Amygdala (tissue), 56 donors: ENCODE data around the gene TAMALIN.
A peak's percentile ranks its signal among the peaks of the same experiment; 100 is the strongest.

ENCODE experiments used
- DNase-seq, 56 donors: peaks; one replicate each; lab custom pipeline; 2025; lab: John Stamatoyannopoulos, UW

The TAMALIN gene

DNA sequence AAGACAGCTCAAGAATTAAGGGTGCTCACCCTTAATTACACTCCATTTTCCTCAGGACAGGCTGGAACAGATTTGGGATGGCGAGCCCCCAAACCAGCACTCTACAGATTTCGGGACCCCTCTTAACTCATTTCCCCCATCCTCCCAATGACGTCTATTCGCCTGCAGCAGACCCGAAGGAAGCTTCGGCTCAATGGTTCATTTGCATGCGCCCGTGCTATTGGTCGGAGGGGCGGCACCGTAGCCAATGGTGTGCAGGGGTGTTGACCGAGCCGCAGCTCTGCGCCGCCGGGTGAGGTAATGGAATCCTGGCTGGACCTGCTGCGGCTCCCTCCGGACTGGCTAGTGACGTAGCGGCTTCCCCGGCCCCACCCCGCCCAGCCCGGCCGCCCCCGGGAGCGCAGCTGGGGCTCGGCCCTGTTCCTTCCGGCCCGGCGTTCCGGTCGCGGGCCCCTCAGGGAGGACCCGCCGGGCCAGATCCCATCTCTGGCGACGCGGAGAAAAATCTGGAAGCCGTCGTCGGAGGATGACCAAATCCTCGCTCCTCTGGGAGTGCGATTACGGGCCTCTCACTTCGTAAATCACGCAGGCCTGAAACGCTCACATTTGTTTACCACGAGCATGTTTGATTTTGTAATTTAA, 26.2 kb downstream of the TAMALIN start:
- DNase-seq = peak; percentile 46 to 99 (median 94)

DNA sequence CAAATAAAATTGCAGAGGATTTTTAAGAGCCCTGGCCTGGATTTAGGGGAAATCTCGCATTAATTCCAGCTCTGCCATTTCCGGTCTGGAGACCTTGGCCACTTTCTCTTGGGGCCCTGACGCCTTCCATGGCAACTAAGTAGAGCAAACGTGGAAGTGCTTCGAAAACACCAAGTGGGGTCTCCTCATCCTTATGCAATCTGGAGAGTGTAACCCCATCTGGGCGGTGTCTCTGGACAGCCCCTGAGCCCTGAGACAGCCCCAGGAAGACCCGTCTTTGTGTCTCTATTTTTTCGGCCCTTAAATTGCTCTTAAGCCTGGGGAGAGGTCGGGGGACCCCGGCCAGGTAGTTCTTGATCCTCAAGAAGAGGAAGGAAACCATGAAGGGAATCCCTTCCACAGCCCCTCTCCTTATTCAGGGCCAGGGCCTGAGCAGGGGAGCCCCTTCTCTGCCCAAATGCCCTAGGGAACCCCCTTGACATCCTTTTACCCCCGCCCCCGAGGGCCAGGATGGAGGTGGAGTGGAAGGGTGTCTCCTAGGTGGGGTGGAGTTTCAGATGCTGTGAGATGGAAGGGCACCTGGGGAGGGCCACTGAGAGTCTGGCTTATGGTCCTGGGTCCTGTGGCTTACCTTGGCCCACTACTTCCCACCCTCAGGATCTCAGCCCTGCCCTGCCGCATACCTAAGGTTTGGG, 26.8 kb downstream of the TAMALIN start:
- DNase-seq = no peak

DNA sequence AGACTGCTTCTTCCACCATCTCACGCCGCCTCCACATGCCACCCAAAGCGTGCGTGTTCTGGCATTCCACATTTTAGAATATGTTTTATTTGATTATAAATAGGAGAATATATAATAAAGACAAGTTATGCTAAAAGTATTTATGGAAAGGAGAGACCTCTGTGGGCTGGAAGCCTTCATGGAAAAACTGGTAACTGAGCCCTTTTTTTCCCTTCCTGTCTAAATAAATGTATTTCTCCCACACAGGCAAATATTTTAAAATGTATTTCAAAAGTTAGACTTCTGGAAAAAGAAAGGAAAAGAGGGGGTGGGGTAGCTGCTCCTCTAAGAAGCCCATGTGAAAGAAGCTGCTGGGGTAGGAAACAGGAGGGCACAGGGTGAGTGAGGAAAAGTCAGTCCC, 28.4 kb downstream of the TAMALIN start:
- no peak for DNase-seq

DNA sequence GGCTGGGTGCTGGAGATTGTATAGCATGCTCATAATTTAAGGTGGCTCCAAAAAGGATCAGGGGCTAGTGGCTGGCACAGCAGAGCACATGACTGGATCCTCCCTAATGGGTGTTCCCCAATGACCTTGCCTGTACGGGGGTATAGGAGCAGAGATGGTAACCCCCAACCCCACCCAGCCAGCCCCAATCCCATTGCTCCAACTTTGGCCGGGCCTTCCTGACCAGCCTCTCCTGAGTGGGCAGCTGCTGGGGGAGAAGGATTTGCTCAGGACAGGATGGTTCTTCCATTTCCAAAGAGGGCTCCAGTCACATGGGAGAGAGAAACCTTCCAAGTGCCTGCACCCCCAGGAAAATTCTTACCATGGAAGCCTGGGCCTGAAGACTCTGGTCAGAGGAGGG, 29.2 kb downstream of the TAMALIN start:
- DNase-seq = no peak

DNA sequence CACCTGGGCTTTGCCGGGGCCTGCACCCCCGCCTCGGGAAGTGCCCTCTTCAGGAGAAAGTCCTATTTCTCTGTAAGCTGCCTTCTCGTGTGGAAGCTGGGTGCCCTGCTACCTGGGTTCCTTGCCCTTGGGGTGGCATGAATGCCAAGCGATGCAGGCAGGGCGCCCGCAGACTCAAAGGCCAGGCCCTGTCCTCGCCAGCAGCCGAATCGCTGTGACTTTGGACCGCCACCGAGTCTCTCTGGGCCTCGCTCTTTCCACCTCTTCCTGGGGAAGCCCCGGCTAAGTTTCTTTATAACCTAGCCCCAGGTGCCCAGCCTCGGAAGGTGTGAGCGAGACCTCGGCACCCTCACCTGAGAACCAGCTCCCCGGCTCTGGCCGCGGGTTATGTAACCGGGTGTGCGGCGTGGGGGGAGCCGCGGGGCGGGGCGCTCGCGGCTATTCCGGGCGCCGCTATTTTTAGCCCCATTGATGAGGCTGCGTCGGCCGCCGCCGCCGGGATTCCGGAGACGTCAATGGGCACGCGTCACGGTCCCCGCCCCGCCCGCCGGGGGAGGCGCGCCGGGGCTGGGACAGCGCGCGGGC, 29.9 kb downstream of the TAMALIN start:
- peak in 48 of 56 donors; percentile 25 to 87 (median 67) for DNase-seq

DNA sequence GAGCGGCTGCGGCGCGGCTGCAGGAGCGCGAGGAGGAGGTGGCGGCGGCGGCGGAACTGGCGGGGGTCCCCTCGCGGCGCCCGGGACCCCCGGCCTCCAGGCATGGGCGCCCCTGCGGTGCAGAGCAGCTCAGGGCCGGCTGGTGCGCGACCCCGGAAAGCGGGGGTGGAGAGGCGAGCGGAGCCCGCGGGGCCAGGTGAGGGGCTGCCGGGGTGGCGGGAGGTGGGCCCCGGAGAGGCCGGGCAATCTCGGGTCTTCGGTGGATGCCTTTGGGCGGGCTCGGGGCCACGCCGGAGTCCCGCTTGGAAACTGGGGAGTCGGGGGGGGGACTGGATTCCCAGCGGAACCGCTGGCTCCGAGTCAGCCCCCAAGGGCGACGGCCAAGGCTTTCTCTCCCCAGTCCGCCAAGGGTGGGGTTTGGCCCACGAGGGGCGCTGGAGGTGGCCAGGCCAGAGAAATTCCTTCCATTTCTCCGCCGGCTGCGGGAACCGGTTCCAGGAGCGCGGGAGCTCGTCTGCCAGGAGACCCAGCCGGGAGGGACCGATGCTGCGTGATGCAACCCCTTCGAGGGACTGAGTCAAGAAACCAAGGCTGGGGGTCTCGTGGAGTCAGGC, 30.6 kb downstream of the TAMALIN start:
- DNase-seq = peak in 8 of 56 donors; percentile 23 to 77 (median 48)

DNA sequence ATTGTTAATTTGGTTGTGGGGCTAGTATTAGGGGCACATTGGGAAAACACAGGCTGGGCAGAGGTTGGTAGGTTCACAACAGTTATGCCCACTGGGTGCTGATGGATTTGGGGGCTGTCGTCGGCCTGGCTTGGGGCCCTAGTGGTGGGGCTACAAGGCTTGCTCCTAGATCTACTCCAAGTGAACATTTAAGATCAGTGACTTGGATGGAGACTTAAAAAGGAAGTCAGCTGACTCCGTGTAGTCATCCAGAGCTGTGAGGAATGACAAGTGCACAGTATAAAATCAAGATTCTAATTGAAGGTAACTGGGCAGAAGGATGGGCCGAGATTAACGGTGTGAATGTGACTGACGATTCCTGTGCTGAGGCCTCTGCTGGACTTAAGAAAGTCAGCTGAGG, 31.7 kb downstream of the TAMALIN start:
- no peak for DNase-seq

DNA sequence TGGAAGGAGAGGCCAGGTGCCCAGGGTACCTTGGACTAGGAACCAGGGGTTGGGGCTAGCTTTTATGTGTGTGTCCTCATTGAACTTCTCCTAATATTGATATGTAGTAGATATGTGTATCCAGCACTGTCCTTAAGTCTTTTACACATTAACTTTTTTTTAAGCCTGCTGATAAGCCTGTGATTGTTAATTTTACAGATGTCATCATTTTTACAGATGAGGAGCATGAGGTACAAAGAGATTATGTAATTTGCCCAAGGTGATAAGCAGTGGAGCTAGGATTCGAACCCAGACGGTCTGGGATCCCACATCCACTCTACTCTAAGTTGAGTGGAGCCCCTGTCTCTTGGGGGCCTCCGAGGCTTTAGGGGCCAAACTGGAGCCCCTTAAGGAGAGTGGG, 34.3 kb downstream of the TAMALIN start:
- no peak for DNase-seq

DNA sequence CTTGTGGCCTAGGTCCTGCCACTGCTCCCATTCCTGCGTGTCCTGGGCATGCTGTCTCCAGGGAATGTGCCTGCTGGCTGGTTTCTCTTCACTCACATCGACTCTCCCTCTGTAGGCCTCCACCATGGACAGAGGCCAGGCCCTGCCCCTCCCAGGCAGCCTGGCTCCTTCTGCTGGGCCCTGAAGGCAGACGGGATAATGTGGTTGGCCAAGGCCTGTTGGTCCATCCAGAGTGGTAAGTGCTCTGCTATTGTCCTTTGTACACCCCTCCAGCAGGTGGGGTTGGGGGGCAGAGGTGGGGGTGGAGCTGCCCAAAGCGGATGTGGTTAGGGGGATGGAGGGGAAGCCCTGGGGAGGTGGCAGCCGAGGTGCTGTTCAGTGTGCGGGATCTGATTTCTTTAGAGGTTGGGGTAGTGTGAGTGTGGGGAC, 35.0 kb downstream of the TAMALIN start:
- DNase-seq = peak in 7 of 56 donors; percentile 17 to 55 (median 29)

DNA sequence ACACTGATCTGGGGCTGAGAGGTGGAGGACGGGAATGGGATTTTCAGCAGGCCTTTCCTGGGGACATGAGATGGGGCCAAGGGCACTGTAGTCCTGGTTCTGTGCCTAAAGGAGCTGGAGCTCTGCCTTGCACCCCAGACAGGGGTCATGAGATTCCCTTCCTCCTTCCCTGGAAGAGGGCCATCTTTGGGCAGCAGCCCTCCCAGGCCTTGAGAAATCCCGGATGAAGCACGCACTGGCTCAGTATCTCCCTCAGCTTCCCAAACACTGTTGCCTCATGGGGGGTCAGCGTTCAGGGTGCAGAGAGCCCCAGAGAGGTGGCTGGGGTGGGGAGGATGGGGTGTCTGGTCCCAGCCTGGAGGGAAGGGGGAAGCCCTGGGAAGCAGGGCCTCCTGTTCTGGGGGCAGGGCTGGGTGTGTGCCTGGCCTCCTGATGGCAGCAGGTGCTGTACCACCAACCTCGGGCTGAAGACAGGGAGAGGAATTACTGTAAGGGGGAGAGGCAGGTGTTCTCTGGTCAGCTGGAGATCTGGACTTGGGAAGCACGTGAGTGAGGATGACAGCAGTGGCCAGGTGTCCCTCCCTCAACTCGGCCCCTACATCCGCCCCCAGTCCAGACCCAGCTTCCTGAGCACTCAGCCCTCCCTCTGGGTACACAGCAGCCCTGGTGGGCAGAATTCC, 36.1 kb downstream of the TAMALIN start:
- no peak for DNase-seq

DNA sequence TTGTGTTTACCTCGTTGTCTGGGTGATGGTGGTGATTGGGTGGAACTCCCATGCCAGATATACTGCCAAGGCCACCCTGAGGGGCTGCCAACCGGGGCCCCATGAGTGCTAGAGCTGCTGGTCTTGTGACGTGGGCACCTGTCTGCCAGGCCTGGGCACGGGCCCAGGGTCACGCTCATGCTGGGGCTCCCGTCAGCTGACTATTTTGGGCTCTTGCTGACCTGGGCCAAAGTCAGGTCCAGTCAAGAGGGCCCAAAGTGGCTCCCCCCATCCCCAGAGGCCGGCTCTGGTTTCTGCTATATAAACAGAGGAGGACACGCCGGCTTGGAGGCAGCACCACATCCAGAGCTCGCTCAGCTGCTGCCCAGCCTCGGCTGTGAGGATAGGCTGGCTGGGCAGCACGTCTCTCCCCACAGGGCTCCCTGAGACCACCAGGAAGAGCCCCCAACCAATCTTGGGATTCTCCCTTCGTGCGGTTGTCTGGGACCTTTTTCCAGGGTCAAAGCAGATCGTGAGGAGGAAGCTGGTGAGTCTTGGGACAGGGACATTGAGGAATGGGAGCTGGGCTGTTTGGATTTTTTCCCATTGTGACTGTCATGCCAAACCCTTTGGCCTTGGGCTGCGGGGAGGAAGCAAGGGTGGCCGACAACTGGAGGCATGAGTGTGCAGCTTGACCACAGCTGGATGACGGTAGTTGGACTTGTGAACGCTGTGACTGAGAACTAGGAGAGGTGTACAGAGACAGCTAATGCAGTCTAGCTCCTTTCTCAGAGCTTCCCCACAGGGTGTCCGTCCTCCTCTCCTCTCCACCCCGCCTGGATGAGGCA, 36.9 kb downstream of the TAMALIN start:
- peak in 8 of 56 donors; percentile 24 to 66 (median 33) for DNase-seq

DNA sequence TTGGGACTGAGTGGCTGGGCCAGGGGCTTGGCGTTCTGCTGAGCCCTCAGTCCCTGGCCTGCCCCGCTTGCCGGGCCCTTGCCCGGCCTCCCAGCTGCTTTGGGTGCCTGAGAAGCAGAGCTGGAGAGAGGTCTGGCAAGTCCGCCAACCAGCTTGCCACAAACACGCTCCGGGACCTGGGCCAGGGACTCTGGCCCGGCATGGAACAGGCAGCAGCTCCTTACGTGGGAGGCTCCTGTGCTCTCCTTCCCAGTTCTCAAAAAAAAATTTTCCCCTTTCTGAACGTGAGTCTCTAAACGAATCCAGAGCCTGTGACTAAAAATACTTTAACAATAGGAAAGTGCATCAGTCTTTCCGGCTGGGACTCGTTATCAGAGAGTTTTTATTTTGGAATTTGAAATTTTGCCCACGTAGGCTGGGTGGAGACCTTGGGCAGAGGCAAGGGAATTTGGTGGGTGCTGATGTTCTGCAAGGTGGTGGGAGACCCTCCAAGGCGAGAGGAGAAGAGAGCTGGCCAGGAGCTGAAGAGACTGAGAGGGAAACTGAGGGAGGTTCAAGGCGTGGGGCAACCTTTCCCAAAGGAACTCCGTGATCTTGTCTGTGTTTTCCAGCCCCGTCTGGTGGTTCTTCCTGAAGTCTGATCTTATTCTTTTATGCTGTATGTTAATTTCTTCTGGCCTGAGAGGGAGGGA, 37.7 kb downstream of the TAMALIN start:
- peak in 39 of 56 donors; percentile 12 to 89 (median 55) for DNase-seq

DNA sequence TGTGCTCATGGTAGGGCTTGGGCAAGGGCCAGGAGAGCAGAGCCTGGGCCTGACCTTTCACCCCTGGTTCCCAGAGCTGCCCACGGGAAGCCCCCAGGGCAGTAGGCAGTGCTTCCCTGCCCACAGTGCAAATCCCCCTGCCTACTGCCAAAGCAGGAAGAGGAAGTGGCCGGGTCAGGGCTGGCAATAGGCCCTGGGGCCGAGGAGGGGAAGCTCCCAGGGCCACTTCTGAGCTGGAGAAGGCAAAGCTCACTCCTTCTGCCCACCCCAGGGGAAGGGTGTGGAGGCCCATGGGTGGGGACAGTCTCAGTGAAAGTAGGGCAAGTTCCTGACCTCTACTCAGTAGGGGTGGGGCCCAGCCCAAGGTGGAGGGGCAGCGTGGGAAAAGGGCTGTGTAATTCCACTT, 39.1 kb downstream of the TAMALIN start:
- DNase-seq = peak in 5 of 56 donors; percentile 17 to 40 (median 25)

DNA sequence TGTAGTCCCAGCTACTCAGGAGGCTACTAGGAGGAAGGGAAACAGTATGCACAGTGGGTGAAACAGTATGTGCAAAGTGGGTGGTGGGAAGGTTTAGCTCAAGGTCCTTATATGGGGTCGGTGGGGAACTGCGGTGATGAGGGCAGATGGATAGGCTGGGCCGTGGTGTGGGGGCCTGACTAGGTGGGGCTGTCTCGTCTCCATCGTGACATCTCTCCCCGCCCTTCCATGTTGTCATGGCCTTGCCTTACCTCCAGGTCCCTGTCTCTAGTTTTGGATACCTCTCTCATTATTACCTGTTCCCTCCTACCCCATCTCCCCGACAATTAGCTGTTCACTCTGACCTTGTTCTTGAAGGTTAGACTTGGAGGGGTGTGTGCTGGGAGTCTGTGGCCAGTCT, 40.1 kb downstream of the TAMALIN start:
- DNase-seq = no peak

DNA sequence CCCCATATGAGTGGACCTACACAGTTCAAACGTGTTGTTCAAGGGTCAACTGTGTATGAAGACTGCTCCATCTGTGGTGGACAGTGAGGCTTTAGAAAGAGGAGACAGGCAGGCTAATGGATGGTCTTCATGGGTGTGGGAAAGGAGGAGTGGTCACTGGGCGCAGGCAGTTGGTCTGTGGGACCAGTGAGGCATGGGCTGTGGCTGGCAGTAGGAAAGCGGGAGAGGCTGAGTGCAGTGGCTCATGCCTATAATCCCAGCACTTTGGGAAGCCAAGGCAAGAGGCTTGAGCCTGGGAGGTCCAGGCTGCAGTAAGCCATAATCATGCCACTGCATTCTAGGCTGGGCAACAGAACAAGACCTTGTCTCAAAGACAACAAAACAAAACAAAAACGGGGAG, 42.5 kb downstream of the TAMALIN start:
- DNase-seq = no peak

DNA sequence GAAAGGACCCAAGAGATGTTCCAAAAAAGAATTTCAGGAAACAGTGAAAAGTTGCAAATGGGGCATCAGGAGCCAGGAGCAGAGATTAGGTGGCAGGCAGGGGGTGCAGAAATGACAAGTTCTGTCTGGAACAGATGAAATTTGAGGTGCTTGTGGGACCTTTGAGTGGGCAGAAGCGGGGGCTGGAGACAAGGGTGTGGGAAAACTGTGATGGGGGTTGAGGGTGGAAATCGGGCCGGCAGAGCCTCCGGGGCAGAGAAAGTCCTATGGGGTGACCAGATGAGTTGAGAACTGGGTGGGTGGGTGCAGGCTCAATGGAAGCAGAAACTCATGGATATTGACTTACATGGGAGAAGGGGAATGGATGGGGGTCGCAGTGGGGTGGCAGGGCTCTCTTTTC, 42.9 kb downstream of the TAMALIN start:
- no peak for DNase-seq

DNA sequence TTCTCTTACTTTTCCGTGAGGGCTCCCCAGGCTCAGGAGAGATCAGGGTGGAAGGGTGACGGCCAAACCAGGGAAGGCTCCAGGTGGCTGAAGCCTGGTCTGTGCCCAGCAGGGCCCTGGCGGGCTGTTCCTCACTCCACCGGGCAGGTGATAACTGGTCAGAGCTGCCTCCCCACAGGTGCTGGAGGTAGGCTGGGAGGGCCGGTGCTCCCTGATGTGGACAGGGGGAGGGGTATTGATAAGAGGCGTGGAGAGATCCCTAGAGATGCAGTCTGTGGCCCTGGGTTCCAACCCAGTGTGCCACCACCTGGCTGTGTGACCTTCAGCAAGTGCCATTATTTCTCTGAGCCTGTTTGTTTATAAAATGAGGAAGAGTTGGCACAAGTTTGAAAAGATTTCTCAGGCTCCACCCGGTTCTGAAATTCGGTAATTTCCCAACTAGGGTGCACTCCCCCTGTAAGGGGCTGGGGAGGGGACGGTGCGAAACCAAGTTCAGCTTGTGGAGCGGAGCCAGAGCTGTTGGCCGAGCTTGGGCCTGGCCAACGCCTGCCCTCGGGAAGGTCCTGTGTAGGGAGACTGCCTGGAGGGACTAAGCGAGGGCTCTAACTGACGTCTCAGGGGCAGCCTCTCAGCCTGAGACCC, 43.5 kb downstream of the TAMALIN start:
- DNase-seq = peak in 2 of 56 donors; percentile 47 to 59

DNA sequence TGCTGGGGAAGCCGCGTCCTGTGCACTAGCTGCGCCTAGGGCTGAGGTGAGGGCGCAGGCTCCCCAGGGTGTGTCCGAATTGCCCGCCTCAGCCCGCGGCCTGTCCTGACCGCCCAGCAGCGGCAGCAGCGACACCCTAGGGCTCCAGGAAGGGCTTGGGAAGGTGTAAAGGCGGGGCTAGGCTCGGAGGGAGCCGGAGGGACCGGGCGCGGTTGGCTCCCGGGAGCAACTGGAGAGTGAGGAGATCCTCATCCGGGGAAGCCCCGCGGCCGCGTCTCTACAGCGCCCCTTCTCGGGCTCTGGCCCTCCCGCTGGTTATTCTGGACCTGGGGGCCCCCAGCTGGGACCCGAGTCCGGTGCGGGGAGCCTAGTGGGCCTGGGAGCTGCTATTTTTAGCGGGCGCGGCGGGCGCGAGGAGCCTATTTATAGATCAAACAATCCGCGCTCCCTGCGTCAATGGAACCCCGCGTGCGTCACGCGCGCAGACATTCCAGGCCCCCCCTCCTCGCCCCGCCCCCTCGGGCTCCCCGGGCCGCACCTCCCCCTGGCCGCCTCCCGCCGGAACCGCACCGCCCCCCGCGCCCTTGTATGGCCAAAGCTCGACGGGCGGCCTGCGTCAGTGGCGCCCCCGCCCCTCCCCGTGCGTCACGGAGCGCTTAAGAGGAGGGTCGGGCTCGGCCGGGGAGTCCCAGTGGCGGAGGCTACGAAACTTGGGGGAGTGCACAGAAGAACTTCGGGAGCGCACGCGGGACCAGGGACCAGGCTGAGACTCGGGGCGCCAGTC, 44.2 kb downstream of the TAMALIN start, which contains the start of gene NR4A1:
TSS of gene NR4A1 (plus strand) at position 685 of the 784 bp plus-strand sequence. CDS start 2,887 bp downstream, outside the sequence.
- peak in 54 of 56 donors; percentile 51 to 98 (median 86) for DNase-seq
